CD4-positive, alpha-beta memory T cell (primary cell): ENCODE results near the gene MICAL2. TPM values are rescaled to one million over a fixed set of nuclear protein-coding genes. Genes with fewer than 3 reads are reported as not detected.

ENCODE experiments used
- CTCF ChIA-PET: fragments of 350-600 bp; sonication (Branson Sonifier 250); formaldehyde crosslinking; loops from one replicate; lab custom pipeline; 2021; ENCODE audit warnings: inconsistent platforms; ENCODE audit not compliant: partially characterized antibody; lab: Charles Lee
- POLR2A ChIA-PET: fragments of 350-600 bp; sonication (Branson Sonifier 250); formaldehyde crosslinking; loops from one replicate; lab custom pipeline; 2021; ENCODE audit not compliant: partially characterized antibody; lab: Charles Lee
- DNase-seq, 5 donors: peaks; one replicate each; pipeline versions ENCODE4 v3.0.0 to v3.0.0-alpha.2; 2020 to 2022; ENCODE audit warnings: mixed read lengths in 1 of 5
- H3K27ac ChIP-seq: one replicate; pipeline ENCODE4 v1.7.0; 2013; ENCODE audit warnings: low read depth, low read length
- H3K27me3 ChIP-seq: 2 replicates; pipeline ENCODE4 v1.7.0; 2013; ENCODE audit warnings: mild to moderate bottlenecking, low read length, moderate library complexity; ENCODE audit not compliant: insufficient read depth
- H3K36me3 ChIP-seq: 2 replicates; pipeline ENCODE4 v1.7.0; 2013; ENCODE audit warnings: mild to moderate bottlenecking, low read length, moderate library complexity; ENCODE audit not compliant: insufficient read depth
- H3K4me1 ChIP-seq: 2 replicates; pipeline ENCODE4 v1.7.0; 2013; ENCODE audit warnings: mild to moderate bottlenecking, low read length, moderate library complexity; ENCODE audit not compliant: insufficient read depth
- H3K4me3 ChIP-seq, 2 donors: one replicate each; pipeline ENCODE4 v1.7.0; 2013; ENCODE audit warnings: low read length in 2 of 2, mild to moderate bottlenecking in 1 of 2
- H3K9me3 ChIP-seq, 2 donors: one replicate each; pipeline ENCODE4 v1.7.0; 2013; ENCODE audit warnings: low read length in 2 of 2, control low read depth in 1 of 2; ENCODE audit not compliant: control insufficient read depth in 1 of 2
- H3K27ac Mint-ChIP-seq, 7 donors: one replicate each; pipeline ENCODE4 v1.8.0; 2020 to 2021; ENCODE audit warnings: mixed read lengths in 7 of 7, mild to moderate bottlenecking in 6 of 7, inconsistent platforms in 3 of 7, moderate library complexity in 3 of 7
- H3K27me3 Mint-ChIP-seq, 2 donors: one replicate each; pipeline ENCODE4 v1.8.0; 2020 to 2021; ENCODE audit warnings: mixed read lengths in 2 of 2
- H3K36me3 Mint-ChIP-seq, 2 donors: one replicate each; pipeline ENCODE4 v1.8.0; 2020 to 2021; ENCODE audit warnings: mixed read lengths in 2 of 2, inconsistent platforms in 1 of 2, mild to moderate bottlenecking in 1 of 2
- H3K4me1 Mint-ChIP-seq, 4 donors: one replicate each; pipeline ENCODE4 v1.8.0; 2020 to 2021; ENCODE audit warnings: mixed read lengths in 4 of 4, mild to moderate bottlenecking in 1 of 4
- H3K4me3 Mint-ChIP-seq, 8 donors: one replicate each; pipeline ENCODE4 v1.8.0; 2020 to 2021; ENCODE audit warnings: mixed read lengths in 8 of 8, mild to moderate bottlenecking in 7 of 8, moderate library complexity in 6 of 8, inconsistent platforms in 3 of 8
- H3K9me3 Mint-ChIP-seq, 8 donors: one replicate each; pipeline ENCODE4 v1.8.0; 2020 to 2021; ENCODE audit warnings: mixed read lengths in 8 of 8, mild to moderate bottlenecking in 5 of 8, inconsistent platforms in 3 of 8, moderate library complexity in 1 of 8
- intact Hi-C: fragments of 100-400 bp; cut with micrococcal nuclease; formaldehyde crosslinking; loops from one replicate; pipeline ENCODE4 v1.15.1; 2023
- polyA plus RNA-seq, 2 donors: library from polyadenylated mRNA; unstranded; fragments of 300-500 nt; fragmentation: Illumina TruSeq; gene quantifications; one replicate each; pipeline ENCODE4 v1.2.3, GENCODE V29; 2021
- total RNA-seq, 2 experiments: library from RNA; stranded (reverse); gene quantifications; one replicate each; pipeline ENCODE4 v1.2.3, GENCODE V29; 2021

The MICAL2 gene
- total and polyA plus RNA-seq, 4 experiments from 2014 or later = 10.9 to 38.8 (median 28.2) TPM

GRCh38 chr11:12225046-12225739 is 114.8 kb downstream of the MICAL2 start:
- peaks cover 20% of the 10 kb centered on the region for H3K36me3 ChIP-seq
- intact Hi-C loops = no loop called here
- no peaks in the 10 kb centered on the region for H3K27me3 ChIP-seq
- DNase-seq = no peak
- Mint-ChIP-seq H3K27ac (peak overlapping the region; percentile 93 to 99 (median 97)), H3K4me1 (peaks cover 43 to 64% (median 52%) of the 10 kb centered on the region in 4 donors), H3K4me3 (peak overlapping the region in 7 of 8 donors; percentile 74 to 87 (median 78)), H3K36me3 (peaks cover 36 to 42% of the 10 kb centered on the region in 2 donors), H3K9me3 (no peaks in the 10 kb centered on the region), H3K27me3 (no peaks in the 10 kb centered on the region)
- peaks cover 49% of the 10 kb centered on the region for H3K4me1 ChIP-seq
- peak overlapping the region; percentile 60 for H3K27ac ChIP-seq
- POLR2A ChIA-PET = interaction anchor here (0.6 to 11.3 kb wide), 20 partner anchors 8 to 1417 kb away, joined by 3 to 251 read pairs (median 5); partner anchors contain the start of genes EIF4G2 and MICAL2
- CTCF ChIA-PET = interaction anchor here (0.6 to 5.6 kb wide), 19 partner anchors 8 to 1062 kb away, joined by 3 to 81 read pairs (median 6); no protein-coding TSS in a partner anchor
- H3K9me3 ChIP-seq = no peaks in the 10 kb centered on the region
- H3K4me3 ChIP-seq = no peak overlapping the region

GRCh38 chr11:12226093-12226492 is 115.7 kb downstream of the MICAL2 start:
- Histone ChIP-seq H3K9me3 (no peaks in the 10 kb centered on the region), H3K4me3 (no peak overlapping the region), H3K4me1 (peaks cover 45% of the 10 kb centered on the region), H3K27ac (no peak overlapping the region), H3K36me3 (peaks cover 26% of the 10 kb centered on the region), H3K27me3 (no peaks in the 10 kb centered on the region)
- no peak for DNase-seq
- peaks cover 44 to 46% of the 10 kb centered on the region in 2 donors for H3K36me3 Mint-ChIP-seq
- intact Hi-C loops = no loop called here
- H3K27ac Mint-ChIP-seq = peak overlapping the region; percentile 84 to 99 (median 93)
- ChIA-PET POLR2A (interaction anchor here (2.7 to 11.3 kb wide), 3 partner anchors 10 to 69 kb away, joined by 9 to 251 read pairs (median 54); no protein-coding TSS in a partner anchor), CTCF (interaction anchor here (0.7 to 5.6 kb wide), 7 partner anchors 10 to 182 kb away, joined by 3 to 81 read pairs (median 9); no protein-coding TSS in a partner anchor)
- H3K4me3 Mint-ChIP-seq = peak overlapping the region in 1 of 8 donors; percentile 30
- no peaks in the 10 kb centered on the region for H3K27me3 Mint-ChIP-seq
- no peaks in the 10 kb centered on the region for H3K9me3 Mint-ChIP-seq
- peaks cover 40 to 60% (median 49%) of the 10 kb centered on the region in 4 donors for H3K4me1 Mint-ChIP-seq

- H3K36me3 Mint-ChIP-seq = peaks cover 53 to 54% of the 10 kb centered on the region in 2 donors
- CTCF ChIA-PET = no interaction called here
- no peak overlapping the region for H3K4me3 Mint-ChIP-seq
- peak overlapping the region in 5 of 7 donors; percentile 19 to 78 (median 68) for H3K27ac Mint-ChIP-seq
- H3K9me3 Mint-ChIP-seq = no peaks in the 10 kb centered on the region
- H3K4me1 Mint-ChIP-seq = peaks cover 11 to 29% (median 19%) of the 10 kb centered on the region in 4 donors
- Histone ChIP-seq H3K36me3 (peaks cover 26% of the 10 kb centered on the region), H3K27ac (no peak overlapping the region), H3K4me1 (peaks cover 9% of the 10 kb centered on the region), H3K4me3 (no peak overlapping the region), H3K9me3 (no peaks in the 10 kb centered on the region), H3K27me3 (no peaks in the 10 kb centered on the region)
- POLR2A ChIA-PET = no interaction called here
- intact Hi-C loops = no loop called here
- no peaks in the 10 kb centered on the region for H3K27me3 Mint-ChIP-seq
- DNase-seq = no peak
Observed at GRCh38 chr11:12229450-12230229, 119.2 kb downstream of the MICAL2 start.

GRCh38 chr11:12232160-12232559 is 121.8 kb downstream of the MICAL2 start:
- ChIA-PET POLR2A (no interaction called here), CTCF (interaction anchor here (1.9 to 8.5 kb wide), 3 partner anchors 9 to 186 kb away, joined by 5 to 149 read pairs (median 54); no protein-coding TSS in a partner anchor)
- Histone ChIP-seq H3K4me1 (peaks cover 23% of the 10 kb centered on the region), H3K4me3 (no peak overlapping the region), H3K27me3 (no peaks in the 10 kb centered on the region), H3K9me3 (no peaks in the 10 kb centered on the region), H3K36me3 (peaks cover 22% of the 10 kb centered on the region), H3K27ac (no peak overlapping the region)
- peak overlapping the region in 3 of 7 donors; percentile 36 to 51 (median 43) for H3K27ac Mint-ChIP-seq
- no peak overlapping the region for H3K4me3 Mint-ChIP-seq
- H3K36me3 Mint-ChIP-seq = peaks cover 38 to 52% of the 10 kb centered on the region in 2 donors
- DNase-seq = no peak
- no peaks in the 10 kb centered on the region for H3K27me3 Mint-ChIP-seq
- H3K9me3 Mint-ChIP-seq = no peaks in the 10 kb centered on the region
- peaks cover 17 to 32% (median 25%) of the 10 kb centered on the region in 4 donors for H3K4me1 Mint-ChIP-seq
- intact Hi-C loops = no loop called here

- ChIA-PET CTCF (interaction anchor here (0.8 to 8.5 kb wide), 11 partner anchors 8 to 187 kb away, joined by 3 to 149 read pairs (median 5); no protein-coding TSS in a partner anchor), POLR2A (interaction anchor here (1.2 kb wide), 2 partner anchors 8 to 26 kb away, joined by 3 read pairs; no protein-coding TSS in a partner anchor)
- H3K4me3 Mint-ChIP-seq = no peak overlapping the region
- peaks cover 35 to 46% of the 10 kb centered on the region in 2 donors for H3K36me3 Mint-ChIP-seq
- Histone ChIP-seq H3K9me3 (no peaks in the 10 kb centered on the region), H3K27ac (no peak overlapping the region), H3K4me3 (no peak overlapping the region), H3K36me3 (peaks cover 16% of the 10 kb centered on the region), H3K4me1 (peaks cover 23% of the 10 kb centered on the region), H3K27me3 (no peaks in the 10 kb centered on the region)
- peak overlapping the region in 5 of 7 donors; percentile 6 to 84 (median 25) for H3K27ac Mint-ChIP-seq
- H3K9me3 Mint-ChIP-seq = no peaks in the 10 kb centered on the region
- intact Hi-C loops = no loop called here
- peaks cover 17 to 30% (median 22%) of the 10 kb centered on the region in 4 donors for H3K4me1 Mint-ChIP-seq
- H3K27me3 Mint-ChIP-seq = no peaks in the 10 kb centered on the region
- DNase-seq = no peak
Observed at GRCh38 chr11:12232817-12233601, 122.6 kb downstream of the MICAL2 start.

GRCh38 chr11:12233602-12233925 is 123.2 kb downstream of the MICAL2 start:
- Histone ChIP-seq H3K4me1 (peaks cover 23% of the 10 kb centered on the region), H3K27me3 (no peaks in the 10 kb centered on the region), H3K9me3 (no peaks in the 10 kb centered on the region), H3K4me3 (no peak overlapping the region), H3K27ac (no peak overlapping the region), H3K36me3 (peaks cover 18% of the 10 kb centered on the region)
- no peak overlapping the region for H3K4me3 Mint-ChIP-seq
- no peaks in the 10 kb centered on the region for H3K9me3 Mint-ChIP-seq
- CTCF ChIA-PET = interaction anchor here (0.8 to 8.5 kb wide), 11 partner anchors 9 to 188 kb away, joined by 3 to 149 read pairs (median 5); no protein-coding TSS in a partner anchor
- DNase-seq = no peak
- POLR2A ChIA-PET = interaction anchor here (1.2 kb wide), 2 partner anchors 9 to 27 kb away, joined by 3 read pairs; no protein-coding TSS in a partner anchor
- H3K27ac Mint-ChIP-seq = peak overlapping the region in 4 of 7 donors; percentile 7 to 84 (median 46)
- H3K4me1 Mint-ChIP-seq = peaks cover 15 to 26% (median 22%) of the 10 kb centered on the region in 4 donors
- H3K36me3 Mint-ChIP-seq = peaks cover 35 to 48% of the 10 kb centered on the region in 2 donors
- intact Hi-C loops = no loop called here
- no peaks in the 10 kb centered on the region for H3K27me3 Mint-ChIP-seq
